ENCODE measurements around the gene UTP25. TPM values are rescaled to one million over a fixed set of nuclear protein-coding genes. Genes with fewer than 3 reads are reported as not detected.

UTP25 gene
- polyA plus RNA-seq, 1 donor (not counting 4 experiments of a cell fraction or from before 2014, with no cell fraction given): 13.3 TPM

DNA sequence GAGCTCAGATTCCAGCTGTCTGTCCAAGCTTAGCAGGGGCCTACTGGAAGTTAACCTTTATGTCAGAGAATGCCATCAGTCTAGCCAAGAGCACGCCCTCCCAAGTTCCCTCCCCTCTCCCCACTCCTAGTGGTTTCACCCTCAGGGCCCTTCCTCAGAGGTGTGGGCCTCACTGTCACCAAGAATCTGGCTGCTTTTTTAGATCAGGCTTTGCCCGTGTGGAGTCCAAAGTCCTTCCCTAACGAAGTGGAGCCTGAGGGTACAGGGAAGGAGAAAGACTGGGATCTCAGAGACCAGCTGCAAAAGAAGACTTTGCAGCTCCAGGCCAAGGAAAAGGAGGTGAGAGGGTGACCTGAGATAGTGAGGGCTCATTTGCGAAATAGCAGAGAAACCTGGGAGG is 47.5 kb upstream of the UTP25 start:
- H3K9ac ChIP-seq (ENCODE audit: control insufficient read depth, extremely low read depth, insufficient read depth, low read length): no peak overlapping the region
- no peak overlapping the region for H3K27ac ChIP-seq (ENCODE audit: control insufficient read depth, insufficient read depth, low read length)
- no peak overlapping the region for H3K4me3 ChIP-seq (ENCODE audit: control insufficient read depth in 2 of 3, extremely low read depth in 1 of 3, insufficient read depth in 2 of 3, low read depth in 1 of 3, low read length in 3 of 3)
- no peaks in the 10 kb centered on the region for H3K79me2 ChIP-seq (ENCODE audit: control insufficient read depth, insufficient read depth, low read length)
- no peaks in the 10 kb centered on the region for H3K27me3 ChIP-seq (ENCODE audit: control insufficient read depth, extremely low read depth, insufficient read depth, low read length)
- H4K20me1 ChIP-seq (ENCODE audit: control insufficient read depth, extremely low read depth, insufficient read depth, low read length): no peaks in the 10 kb centered on the region
- peaks cover 7 to 12% of the 10 kb centered on the region in 2 experiments for H3K36me3 ChIP-seq (ENCODE audit: control insufficient read depth in 2 of 2, extremely low read depth in 1 of 2, insufficient read depth in 2 of 2, low read length in 2 of 2)
- no peak for FAIRE-seq
- dilution Hi-C loops (cut with MboI; ENCODE audit: extremely low pct_ligation_motif_present, low sequenced_read_pairs): no loop called here
- no peak for DNase-seq (ENCODE audit: low read depth, low spot score)
- peaks cover 2% of the 10 kb centered on the region for H3K9me1 ChIP-seq (ENCODE audit: control insufficient read depth, extremely low read depth, insufficient read depth, low read length)
- H3K4me1 ChIP-seq (ENCODE audit: control insufficient read depth, extremely low read depth, insufficient read depth, low read length): peaks cover 11% of the 10 kb centered on the region
- no peaks in the 10 kb centered on the region for H3K9me3 ChIP-seq (ENCODE audit: control insufficient read depth, low read depth, low read length)
- H3K4me2 ChIP-seq (ENCODE audit: control insufficient read depth, extremely low read depth, insufficient read depth, low read depth, low read length): no peak overlapping the region
- H2AFZ ChIP-seq (ENCODE audit: control insufficient read depth, low read length): no peak overlapping the region
- TF ChIP-seq CTCF (optimal IDR thresholded peaks at IDR 0.05 in 1 of 3, IDR thresholded peaks at IDR 0.05 in 1 of 3, conservative IDR thresholded peaks at IDR 0.05 in 1 of 3; ENCODE audit: extremely low read depth in 1 of 3, insufficient read depth in 2 of 3, low read length in 3 of 3): no peak
- no peak for TF ChIP-seq EZH2 (IDR thresholded peaks at IDR 0.05; ENCODE audit: low read length)

DNA sequence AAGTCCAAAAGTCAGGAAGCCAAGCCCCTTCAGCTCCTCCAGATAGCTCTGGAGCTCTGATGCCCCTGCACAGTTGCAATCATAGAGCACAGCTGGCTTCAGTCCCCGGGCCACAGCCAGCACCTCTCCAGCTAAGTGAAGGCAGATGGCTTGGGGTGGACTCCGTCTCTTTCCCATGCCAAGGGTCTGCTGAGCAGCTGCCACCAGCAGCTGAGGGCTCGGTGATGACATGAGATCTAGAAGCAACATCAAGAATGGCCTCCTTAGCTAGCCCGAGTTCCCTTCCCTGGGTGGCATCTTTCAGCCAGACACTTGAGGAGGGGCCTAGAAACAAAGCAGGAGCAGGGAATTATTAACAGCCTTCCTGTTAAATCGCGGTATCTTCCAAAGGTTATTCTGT is 44.4 kb upstream of the UTP25 start:
- dilution Hi-C loops (cut with MboI; ENCODE audit: extremely low pct_ligation_motif_present, low sequenced_read_pairs): no loop called here

More for the DNA sequence above, 44.4 kb upstream of the UTP25 start:
- Histone ChIP-seq H4K20me1 (ENCODE audit: control insufficient read depth, extremely low read depth, insufficient read depth, low read length) (peaks cover 8% of the 10 kb centered on the region), H3K4me1 (ENCODE audit: control insufficient read depth, extremely low read depth, insufficient read depth, low read length) (peaks cover 18% of the 10 kb centered on the region), H3K27me3 (ENCODE audit: control insufficient read depth, extremely low read depth, insufficient read depth, low read length) (no peaks in the 10 kb centered on the region), H3K79me2 (ENCODE audit: control insufficient read depth, insufficient read depth, low read length) (peaks cover 6% of the 10 kb centered on the region), H3K36me3 (ENCODE audit: control insufficient read depth in 2 of 2, extremely low read depth in 1 of 2, insufficient read depth in 2 of 2, low read length in 2 of 2) (peaks cover 26 to 34% of the 10 kb centered on the region in 2 experiments), H3K27ac (ENCODE audit: control insufficient read depth, insufficient read depth, low read length) (peak overlapping the region; percentile 78), H2AFZ (ENCODE audit: control insufficient read depth, low read length) (no peak overlapping the region), H3K4me3 (ENCODE audit: control insufficient read depth in 2 of 3, extremely low read depth in 1 of 3, insufficient read depth in 2 of 3, low read depth in 1 of 3, low read length in 3 of 3) (peak overlapping the region in 2 of 3 experiments; percentile 49 to 91), H3K9me3 (ENCODE audit: control insufficient read depth, low read depth, low read length) (no peaks in the 10 kb centered on the region), H3K9ac (ENCODE audit: control insufficient read depth, extremely low read depth, insufficient read depth, low read length) (peak overlapping the region; percentile 85), H3K9me1 (ENCODE audit: control insufficient read depth, extremely low read depth, insufficient read depth, low read length) (peaks cover 2% of the 10 kb centered on the region), H3K4me2 (ENCODE audit: control insufficient read depth, extremely low read depth, insufficient read depth, low read depth, low read length) (peak overlapping the region; percentile 88)
- FAIRE-seq: no peak
- DNase-seq (ENCODE audit: low read depth, low spot score): no peak
- TF ChIP-seq EZH2 (IDR thresholded peaks at IDR 0.05; ENCODE audit: low read length): no peak
- no peak for TF ChIP-seq CTCF (optimal IDR thresholded peaks at IDR 0.05 in 1 of 3, IDR thresholded peaks at IDR 0.05 in 1 of 3, conservative IDR thresholded peaks at IDR 0.05 in 1 of 3; ENCODE audit: extremely low read depth in 1 of 3, insufficient read depth in 2 of 3, low read length in 3 of 3)
